GM18498 (cell line): ENCODE measurements around the gene SYT5.
A peak's percentile ranks its signal among the peaks of the same experiment; 100 is the strongest.
"Not testable (repeated sequence)": the region's sequence is repeated elsewhere in the genome, so short reads cannot be mapped to it uniquely, and the experiment has no call there.

Experiments used
- ATAC-seq: cut with Tn5 transposase; IDR thresholded peaks from one replicate; pipeline ENCODE4 v1.9.1; 2021; ENCODE audit warnings: mild to moderate bottlenecking, moderate library complexity; ENCODE audit not compliant: unreplicated experiment

SYT5 gene

GRCh38 chr19:55179606-55180484 lies at the start of gene SYT5:
Gene SYT5, minus strand, starts transcription at chr19:55180289. Its CDS starts 1,248 bp downstream, at chr19:55179041.
- ATAC-seq: peak; percentile 8

GRCh38 chr19:55229789-55230182 lies 49.7 kb upstream of the SYT5 start:
- no peak for ATAC-seq

GRCh38 chr19:55229145-55229788 lies 49.2 kb upstream of the SYT5 start:
- no peak for ATAC-seq

DNA sequence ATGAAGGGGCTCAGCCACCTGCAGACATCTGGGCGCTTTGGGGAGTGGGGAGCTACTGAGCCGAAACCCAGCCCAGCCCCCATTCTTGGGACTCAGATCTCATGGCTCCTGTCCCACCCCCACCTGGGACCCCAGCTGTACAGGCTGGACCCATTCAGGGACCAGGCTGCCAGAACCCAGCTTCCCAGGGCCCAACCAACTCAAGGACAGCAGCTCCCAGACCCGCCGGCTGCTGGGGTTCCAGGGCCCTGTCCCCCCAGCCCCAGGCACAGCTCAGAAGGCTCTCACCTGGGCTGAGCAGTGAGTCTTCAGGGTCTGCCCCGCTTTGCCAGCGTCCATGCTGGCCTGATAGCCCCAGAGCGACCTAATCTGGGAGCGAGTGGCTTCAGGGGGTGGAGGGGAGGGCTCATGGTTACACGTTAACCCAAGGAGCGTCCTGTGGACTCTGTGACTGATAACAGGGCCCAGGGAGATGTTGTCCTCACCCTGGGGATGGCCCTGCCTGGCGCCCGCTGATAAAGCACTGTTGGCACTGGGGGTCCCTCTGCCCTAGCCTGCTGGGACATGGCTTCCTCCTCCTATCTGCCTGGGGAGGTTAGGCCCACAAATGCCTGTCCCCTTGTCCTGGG lies 48.4 kb upstream of the SYT5 start, which contains the start of gene TMEM86B:
TSS of gene TMEM86B (minus strand) at position 361 of the 629 bp plus-strand sequence. CDS start at position 339, 22 bp downstream.
- no peak for ATAC-seq

- ATAC-seq: no peak
Measured at GRCh38 chr19:55228015-55228391, 47.9 kb upstream of the SYT5 start.

DNA sequence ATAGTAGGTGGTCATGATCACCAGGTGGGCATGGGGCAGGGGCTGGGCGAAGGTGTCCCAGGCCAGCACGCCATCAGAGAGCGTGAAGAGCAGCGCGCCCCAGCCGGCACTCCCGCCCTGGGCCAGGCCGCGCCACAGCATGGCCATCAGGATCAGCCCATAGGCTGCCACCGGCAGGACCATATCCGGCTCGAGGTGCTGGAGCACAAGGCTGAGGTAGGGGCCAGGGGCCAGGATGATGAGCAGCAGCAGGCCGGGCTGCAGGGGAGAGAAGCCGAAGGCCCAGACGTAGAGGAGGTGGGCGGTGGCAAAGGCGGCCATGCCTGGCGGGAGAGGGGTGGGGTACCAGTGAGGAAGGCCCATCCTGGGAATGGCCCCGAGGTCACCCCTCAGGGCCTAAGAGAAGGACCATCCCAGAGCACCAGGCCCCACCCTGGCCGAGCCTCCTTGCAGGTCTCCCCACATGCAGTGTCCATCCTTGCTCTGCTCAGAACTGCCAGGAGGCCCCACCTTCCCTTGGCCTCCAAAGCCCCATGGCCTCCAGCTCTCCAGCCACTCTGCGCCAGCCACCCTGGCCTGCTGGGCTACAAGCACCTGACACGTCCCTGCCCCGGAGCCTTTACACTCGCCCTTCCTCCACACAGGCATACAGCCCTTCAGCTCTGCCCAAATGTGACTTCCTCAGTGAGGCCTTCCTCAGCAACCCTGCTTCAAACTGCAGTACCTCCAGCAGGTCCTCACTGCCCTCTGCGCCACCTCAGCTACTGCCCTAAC lies 47.3 kb upstream of the SYT5 start:
- no peak for ATAC-seq

GRCh38 chr19:55226788-55227187 lies 46.7 kb upstream of the SYT5 start:
- no peak for ATAC-seq

DNA sequence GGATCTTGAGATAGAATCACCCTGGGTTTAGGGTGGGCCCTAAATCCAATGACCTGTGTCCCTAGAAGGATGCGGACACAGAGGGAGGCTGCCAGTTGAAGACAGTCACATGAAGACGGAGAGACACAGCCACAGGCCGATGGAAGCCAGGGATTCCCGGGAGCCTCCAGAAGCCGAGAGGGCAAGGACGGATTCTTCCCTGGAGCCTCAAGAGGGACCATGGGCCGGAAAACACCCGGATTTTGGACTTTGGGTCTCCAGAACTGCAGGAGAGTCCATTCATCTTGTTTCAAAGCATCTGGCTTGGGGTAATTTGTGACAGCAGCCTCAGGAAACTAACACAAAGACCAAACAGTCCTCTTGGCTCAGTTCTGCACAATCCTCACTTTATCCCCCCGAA lies 46.2 kb upstream of the SYT5 start:
- no peak for ATAC-seq

GRCh38 chr19:55225415-55225958 lies 45.4 kb upstream of the SYT5 start:
- ATAC-seq: no peak

DNA sequence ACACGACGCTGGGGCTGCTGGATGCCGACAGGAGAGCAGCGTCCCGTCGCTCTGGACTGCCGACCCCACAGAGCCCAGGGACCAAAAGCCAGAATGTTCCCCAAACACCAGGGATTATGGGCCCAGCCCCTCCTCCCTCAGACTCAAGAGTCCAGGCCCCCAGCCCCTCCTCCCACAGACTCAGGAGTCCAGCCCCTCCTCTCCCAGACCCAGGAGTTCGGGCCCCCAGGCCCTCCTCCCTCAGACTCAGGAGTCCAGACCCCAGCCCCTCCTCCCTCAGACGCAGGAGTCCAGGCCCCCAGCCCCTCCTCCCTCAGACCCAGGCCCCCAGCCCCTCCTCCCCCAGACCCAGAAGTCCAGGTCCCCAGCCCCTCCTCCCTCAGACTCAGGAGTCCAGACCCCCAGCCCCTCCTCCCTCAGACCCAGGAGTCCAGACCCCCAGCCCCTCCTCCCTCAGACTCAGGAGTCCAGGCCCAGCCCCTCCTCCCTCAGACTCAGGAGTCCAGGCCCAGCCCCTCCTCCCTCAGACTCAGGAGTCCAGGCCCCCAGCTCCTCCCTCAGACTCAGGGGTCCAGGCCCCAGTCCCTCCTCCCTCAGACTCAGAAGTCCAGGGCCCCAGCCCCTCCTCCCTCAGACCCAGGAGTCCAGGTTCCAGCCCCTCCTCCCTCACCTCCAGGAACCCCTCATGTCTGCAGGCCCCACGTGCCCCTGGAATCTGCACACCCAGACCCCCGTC lies 44.8 kb upstream of the SYT5 start:
- not testable (repeated sequence) for ATAC-seq

GRCh38 chr19:55224038-55224665 lies 44.1 kb upstream of the SYT5 start:
- no peak for ATAC-seq

GRCh38 chr19:55223291-55224037 lies 43.4 kb upstream of the SYT5 start:
- no peak for ATAC-seq

DNA sequence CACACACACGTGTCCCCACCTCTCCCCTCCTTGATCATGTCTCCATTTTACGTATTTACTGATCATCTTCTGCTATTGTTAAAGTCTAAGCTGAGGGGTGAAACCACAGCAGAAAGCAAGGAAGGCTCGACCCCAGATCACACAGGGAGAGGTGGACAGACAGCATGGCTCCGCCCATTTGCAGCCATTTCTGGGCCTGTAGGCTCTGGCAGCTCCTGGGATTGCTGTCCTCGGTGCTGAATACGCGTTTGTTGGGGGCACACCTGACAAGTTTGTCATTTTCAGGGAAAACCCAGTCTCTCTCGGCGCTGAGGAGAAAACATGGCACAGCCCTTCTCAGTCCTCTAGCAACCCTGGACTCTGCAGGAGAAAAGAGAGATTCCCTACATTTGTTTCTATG lies 40.4 kb upstream of the SYT5 start:
- ATAC-seq: no peak

- no peak for ATAC-seq
Measured at GRCh38 chr19:55216461-55217198, 36.5 kb upstream of the SYT5 start.

- no peak for ATAC-seq
Measured at GRCh38 chr19:55213547-55213946, 33.5 kb upstream of the SYT5 start.

DNA sequence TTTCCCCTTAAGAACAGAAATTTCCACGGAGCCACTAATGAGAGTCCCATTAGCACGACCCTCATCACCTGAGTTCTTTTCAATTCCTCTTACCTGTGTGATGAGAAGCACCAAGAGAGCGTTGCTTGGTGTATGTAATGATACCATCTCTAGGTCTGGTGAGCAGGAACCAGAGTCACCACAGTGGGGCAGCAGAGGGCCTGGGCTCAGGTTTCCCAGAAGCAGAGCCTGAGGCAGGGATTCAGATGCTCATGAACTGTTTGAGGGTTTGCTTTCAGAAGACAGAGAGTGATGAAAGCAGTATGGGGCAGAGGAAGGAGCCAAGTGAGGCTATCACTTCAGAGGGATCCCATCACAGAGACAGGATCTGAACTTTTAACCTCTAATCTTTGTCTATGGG lies 32.4 kb upstream of the SYT5 start:
- ATAC-seq: no peak

DNA sequence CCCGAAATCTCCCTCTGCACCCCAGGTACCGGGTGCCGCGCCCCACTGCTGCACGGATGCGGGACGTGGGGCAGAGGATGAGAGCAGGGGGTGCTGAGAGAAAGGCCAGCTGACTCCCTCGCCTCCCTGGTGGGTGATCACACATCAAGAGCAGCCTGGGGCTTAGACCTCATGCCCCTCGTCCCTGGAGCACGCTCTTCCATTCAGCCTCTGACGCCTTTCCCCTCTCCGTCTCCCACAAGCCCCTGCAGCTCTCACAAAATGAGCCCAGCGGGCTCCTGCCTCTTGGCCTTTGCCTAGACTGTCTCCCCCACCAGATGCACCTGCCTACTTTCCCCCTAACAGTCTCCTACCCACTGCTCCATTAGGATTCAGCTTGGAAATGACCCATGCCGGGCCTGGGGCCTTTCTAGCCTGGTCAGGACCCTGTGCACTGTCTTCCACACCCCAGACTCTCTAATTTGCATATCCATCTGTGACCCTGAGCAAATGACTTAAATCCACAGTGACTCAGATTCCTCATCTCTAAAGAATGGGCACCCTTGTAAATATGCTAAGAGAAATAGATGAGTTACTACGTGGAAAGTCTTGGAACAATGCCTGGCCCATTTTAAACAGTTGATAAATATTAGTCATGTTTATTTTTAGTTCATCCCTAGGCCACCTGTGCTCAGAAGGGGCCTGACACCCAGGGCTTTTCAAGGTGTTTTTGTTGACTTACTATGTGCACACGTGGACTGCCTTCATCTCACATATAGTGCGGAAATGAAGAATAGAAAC lies 29.8 kb upstream of the SYT5 start:
- ATAC-seq: no peak
